ENCODE data around the gene FAT1.

GRCh38 chr4:186689476-186689875 is 34.2 kb downstream of the FAT1 start:
- TF ChIP-seq CTCF (IDR thresholded peaks at IDR 0.05) (no peak), POLR2AphosphoS5 (IDR thresholded peaks at IDR 0.05) (no peak)
